DMS53 (cell line): ENCODE results near the gene ANKFN1.
A peak's percentile ranks its signal among the peaks of the same experiment; 100 is the strongest.

Experiments used
- DNase-seq: peaks from one replicate; lab custom pipeline; 2025; lab: John Stamatoyannopoulos, UW

Gene ANKFN1

GRCh38 chr17:56499799-56500388 lies 346.6 kb downstream of the ANKFN1 start:
- DNase-seq = peak; percentile 60

DNA sequence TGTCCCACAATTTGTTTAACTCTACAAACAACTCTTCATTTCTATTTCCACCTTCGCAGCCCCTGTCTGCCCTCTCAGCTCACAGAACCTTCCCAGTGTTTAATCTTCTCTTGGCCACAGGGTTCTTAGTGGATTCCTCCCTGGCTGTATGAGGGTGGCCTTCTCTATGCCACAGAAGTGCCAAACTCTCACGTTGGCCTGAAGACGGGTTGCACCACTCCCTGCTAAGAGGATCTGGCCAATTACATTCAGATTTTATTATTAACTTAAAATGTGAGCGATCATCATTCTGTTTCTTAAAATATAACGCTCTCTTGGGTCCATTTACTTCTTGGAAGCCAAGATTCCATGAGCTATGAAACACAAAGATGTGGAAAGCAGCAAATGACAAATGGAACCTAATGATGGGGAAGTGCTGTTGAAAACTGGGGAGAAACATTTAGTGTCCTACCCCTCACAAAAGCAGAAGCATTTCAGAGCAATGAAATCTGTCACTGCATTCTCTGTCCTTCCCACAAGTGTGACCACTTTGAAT lies 348.9 kb downstream of the ANKFN1 start:
- no peak for DNase-seq

DNA sequence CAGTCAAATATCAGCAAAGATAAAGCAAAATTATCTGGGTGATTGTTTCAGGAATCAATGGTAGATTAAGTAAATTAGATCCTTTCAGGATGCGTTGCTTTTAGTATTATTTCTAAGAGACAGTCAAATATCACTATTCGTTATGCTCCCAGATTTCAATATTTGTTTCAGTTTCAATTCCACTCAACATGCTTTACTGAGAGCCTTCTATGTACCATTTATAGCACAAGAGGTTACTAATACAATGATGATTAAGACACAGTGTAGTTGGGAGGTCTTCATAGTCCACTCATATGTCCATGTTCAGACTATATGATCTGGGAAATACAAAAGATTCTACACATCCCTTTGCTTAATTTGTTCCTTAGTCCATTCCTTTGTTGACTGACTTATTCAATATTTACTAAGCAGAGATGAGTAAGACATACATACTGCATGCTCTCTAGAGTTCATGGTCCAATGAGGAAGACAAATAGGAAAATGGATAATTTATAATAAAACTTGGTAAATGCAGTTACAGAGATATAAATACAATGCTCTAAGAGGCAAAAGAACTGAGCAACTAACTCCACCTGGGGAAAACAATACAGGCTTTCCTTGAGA lies 352.0 kb downstream of the ANKFN1 start:
- peak; percentile 71 for DNase-seq

GRCh38 chr17:56506349-56506748 lies 353.1 kb downstream of the ANKFN1 start:
- peak; percentile 8 for DNase-seq

GRCh38 chr17:56510554-56511342 lies 357.5 kb downstream of the ANKFN1 start:
- no peak for DNase-seq

DNA sequence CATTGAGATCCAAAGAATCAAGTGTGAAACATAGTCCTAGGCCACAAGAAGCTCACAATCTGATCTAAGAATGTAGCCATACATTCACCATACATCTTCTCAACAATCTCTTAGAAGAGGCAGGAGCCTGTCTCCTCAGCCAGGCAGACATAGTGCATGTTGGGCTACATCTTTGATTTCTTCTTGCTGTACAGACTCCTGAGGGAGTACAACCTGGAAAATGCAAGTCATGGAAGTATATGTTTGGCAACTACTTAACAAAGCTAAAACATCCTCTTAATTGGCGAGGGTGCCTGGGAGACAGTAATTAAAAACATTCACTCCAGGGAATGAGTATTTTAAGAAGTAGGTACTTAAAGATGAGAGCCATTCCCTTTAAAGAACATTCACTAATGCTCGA lies 361.0 kb downstream of the ANKFN1 start:
- no peak for DNase-seq

GRCh38 chr17:56514899-56515298 lies 361.6 kb downstream of the ANKFN1 start:
- no peak for DNase-seq

DNA sequence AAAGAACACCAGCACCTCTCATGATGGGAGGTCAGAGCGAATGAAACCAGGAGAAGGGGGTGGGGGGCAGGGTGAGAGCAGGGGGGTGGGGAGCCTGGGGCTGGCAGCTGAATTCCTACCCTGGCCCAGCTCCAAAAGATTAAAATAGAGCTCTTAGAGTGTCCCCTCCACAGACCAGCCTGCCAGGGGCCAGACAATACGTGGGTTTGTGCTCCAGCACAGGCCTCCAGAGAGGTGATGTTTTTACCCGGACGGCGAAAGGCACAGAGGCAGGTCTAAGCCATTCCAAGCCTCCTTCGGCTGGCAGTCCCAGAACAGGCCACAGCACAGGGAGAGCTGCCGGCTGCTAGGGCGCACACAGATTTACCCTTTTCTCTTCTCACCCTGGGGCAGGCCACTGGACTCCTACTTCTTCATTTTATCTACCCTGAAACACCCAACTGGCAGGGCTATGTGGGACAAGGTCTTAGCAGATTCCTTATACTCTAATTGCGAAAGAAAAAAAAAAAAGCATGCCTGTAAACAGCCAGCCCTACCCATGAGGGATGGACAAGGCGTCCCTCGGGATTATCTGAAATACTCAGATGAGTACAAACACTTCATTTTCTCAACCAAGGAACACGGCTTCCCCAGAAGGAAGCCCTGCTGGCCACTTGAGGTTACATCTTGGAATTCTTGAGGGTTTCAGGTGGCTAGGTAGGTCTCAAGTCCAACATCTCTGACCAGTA lies 368.3 kb downstream of the ANKFN1 start:
- no peak for DNase-seq

- no peak for DNase-seq
These were observed 369.8 kb downstream of the ANKFN1 start for GRCh38 chr17:56523042-56523441.

GRCh38 chr17:56528696-56529095 lies 375.4 kb downstream of the ANKFN1 start:
- DNase-seq = no peak

GRCh38 chr17:56532926-56533325 lies 379.7 kb downstream of the ANKFN1 start:
- no peak for DNase-seq

- no peak for DNase-seq
These were observed 383.5 kb downstream of the ANKFN1 start for GRCh38 chr17:56536766-56537165.

- DNase-seq = no peak
These were observed 387.6 kb downstream of the ANKFN1 start for GRCh38 chr17:56540836-56541235.

DNA sequence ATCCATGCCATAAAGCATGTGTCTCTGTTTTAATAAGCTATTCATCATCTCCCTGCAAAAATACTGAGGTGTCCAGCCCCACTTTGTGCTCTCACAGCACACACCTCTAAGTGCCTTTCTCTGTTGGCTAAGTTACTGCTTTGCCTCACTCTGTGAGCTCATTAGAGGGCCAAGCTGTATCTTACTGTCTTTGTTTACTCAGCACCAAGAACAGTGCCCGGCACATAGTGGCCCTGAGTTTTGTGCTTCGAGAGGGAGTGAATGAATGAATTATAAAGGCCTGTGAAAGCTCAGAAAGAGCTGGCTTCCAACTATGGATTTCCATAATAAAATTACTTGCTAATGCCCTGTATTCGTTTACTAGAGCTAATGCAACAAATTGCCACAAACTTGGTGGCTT lies 390.0 kb downstream of the ANKFN1 start:
- DNase-seq = no peak

GRCh38 chr17:56545106-56545505 lies 391.8 kb downstream of the ANKFN1 start:
- DNase-seq = no peak

DNA sequence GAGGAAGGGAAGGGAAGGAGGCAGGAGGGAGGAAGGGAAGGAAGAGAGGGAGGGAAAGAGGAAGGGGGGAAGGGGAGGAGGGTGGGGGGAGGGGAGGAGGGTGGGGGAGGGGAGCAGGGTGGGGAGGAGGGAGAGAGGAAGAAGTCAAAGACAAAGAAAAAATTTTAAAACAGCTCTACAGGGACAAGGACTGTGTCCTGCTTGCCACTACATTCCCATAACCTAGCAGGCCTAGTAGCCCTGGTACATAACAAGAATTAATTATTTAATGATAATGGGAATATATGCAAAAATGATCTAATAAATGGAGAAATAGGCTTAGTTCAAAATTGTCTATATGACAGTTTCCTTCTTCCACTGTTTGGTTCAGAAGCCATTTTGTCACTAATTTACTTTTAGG lies 392.7 kb downstream of the ANKFN1 start:
- DNase-seq = no peak

GRCh38 chr17:56548661-56549060 lies 395.4 kb downstream of the ANKFN1 start:
- no peak for DNase-seq

DNA sequence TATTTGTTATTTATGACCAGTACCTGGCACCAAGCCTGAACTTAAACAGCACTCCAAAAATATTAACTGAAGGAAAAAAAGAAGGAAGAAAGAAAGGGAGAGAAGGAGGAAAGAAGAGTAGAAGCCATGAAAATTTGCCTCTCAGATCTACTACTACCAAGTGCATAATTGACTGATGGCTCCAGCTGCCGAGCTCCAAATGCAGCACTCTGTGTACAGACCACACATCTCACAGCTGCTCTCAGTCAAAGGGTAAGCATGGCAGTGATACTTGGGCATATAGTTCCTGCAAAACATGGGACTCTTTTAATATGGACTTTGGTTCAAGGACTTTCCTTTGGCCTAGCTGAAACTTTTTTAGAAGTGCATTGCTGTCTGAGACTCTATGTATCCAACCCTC lies 396.2 kb downstream of the ANKFN1 start:
- DNase-seq = no peak

GRCh38 chr17:56557682-56558081 lies 404.4 kb downstream of the ANKFN1 start:
- DNase-seq = no peak

- DNase-seq = no peak
These were observed 404.8 kb downstream of the ANKFN1 start for GRCh38 chr17:56558088-56558487.
